ENCODE results near the gene TIMM10.

TIMM10 gene

GRCh38 chr11:57502870-57503269, 27.7 kb downstream of the TIMM10 start:
- DNase-seq (ENCODE audit: low read depth in 3 of 3) = no peak

GRCh38 chr11:57502376-57502775, 28.2 kb downstream of the TIMM10 start:
- DNase-seq (ENCODE audit: low read depth in 3 of 3) = no peak

- no peak for DNase-seq (ENCODE audit: low read depth in 3 of 3)
Observed at GRCh38 chr11:57501953-57502352, 28.6 kb downstream of the TIMM10 start.

DNA sequence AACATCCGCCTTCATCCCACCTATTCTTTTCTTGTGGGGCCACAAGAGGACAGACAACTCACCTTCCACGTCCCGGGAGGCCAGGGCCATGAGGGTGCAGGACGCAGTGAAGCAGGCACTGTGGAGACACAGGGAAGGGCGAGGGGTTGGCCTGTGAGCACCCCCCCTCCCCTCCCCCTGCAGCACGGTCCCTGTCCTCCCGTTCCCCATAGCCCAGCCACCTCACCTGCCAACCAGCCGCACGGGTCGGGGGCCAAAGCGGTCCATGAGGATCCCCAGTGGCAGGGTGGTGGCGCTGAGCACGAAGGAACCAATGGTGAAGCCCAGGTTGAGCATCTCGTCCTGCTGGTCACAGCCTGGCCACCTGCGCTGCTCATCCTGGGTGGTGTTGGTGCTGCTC, 29.6 kb downstream of the TIMM10 start:
- no peak for DNase-seq (ENCODE audit: low read depth in 3 of 3)

- DNase-seq (ENCODE audit: low read depth in 3 of 3) = no peak
Observed at GRCh38 chr11:57500515-57500914, 30.0 kb downstream of the TIMM10 start.

- DNase-seq (ENCODE audit: low read depth in 3 of 3) = no peak
Observed at GRCh38 chr11:57499983-57500461, 30.5 kb downstream of the TIMM10 start.

DNA sequence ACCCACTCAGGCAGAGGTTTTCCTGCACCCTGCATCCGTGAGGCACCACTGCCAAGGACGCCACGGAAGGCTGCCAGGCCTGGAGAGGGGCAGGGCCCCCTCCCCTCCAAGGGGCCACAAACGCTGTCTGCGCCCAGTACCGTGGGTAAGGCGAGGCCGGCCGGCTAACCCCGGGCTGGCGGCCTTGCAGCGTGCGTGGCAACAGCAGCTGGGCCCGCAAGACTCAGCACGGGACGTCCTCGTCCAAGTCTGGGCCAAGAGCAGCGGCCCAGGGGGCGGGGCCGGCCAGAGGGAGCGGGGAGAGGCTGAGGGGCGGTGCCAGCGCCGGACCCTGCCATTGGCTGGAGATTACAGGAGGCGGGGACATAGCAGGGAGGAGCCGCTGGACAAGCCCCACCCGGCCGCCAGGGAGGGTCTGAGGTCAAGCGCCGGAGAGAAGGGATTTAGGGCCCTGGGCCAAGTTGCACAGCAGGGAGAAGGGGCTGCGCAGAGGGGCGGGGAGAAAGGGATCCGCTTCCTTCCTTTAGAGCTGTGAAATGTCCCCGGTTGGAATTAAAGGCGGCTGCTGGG, 31.1 kb downstream of the TIMM10 start:
- no peak for DNase-seq (ENCODE audit: low read depth in 3 of 3)

- no peak for DNase-seq (ENCODE audit: low read depth in 3 of 3)
Observed at GRCh38 chr11:57498540-57498939, 32.0 kb downstream of the TIMM10 start.

- no peak for DNase-seq (ENCODE audit: low read depth in 3 of 3)
Observed at GRCh38 chr11:57497303-57498247, 33.0 kb downstream of the TIMM10 start.

GRCh38 chr11:57496109-57496820, 34.3 kb downstream of the TIMM10 start:
- no peak for DNase-seq (ENCODE audit: low read depth in 3 of 3)

DNA sequence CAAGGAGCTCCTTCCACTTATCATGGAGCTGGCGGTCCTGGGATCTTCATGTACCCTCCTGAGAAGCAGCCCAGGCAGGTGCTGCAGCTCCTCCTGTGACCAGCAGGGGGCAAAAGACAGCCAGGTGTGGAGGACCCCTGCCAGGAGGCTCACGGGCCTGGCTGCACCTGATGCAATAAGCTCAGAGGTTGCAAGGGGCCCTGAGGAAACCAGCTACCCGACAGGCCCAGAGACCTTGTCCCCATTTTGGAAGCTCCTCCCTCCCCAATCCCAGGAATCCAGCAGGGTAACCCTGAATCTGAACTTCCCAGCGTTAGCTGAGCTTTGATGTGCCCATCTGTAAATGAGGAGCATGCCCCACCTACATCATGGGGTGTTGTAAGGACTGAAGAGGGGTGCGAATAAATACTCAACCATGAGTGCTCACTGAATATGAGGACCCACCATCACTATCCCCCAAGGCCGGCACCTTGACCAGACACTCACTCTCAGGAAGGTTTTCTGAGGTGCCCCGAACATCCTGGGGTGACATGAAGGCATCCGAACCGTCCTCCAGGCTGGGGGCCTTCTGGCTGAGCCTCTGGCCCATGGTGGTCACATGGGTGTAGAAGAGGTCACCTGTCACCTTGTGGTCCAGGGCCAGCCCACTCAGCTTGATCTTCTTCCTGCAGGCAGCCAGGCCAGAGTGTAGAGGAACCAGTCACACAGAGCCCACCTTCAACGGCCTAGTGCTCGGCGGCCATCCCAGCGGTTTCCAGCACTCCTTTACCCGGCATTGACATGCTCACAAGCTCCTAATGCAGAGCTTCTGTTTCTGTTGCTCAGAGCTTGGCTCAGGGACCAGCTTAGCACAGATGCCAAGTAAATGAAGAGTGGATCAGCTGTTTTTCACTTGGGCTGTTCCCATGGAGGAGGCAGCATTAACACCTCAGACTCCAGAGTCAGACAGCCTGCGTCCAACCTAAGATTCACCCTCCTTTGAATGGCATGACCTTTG, 36.7 kb downstream of the TIMM10 start:
- DNase-seq (ENCODE audit: low read depth in 3 of 3) = peak; percentile 61 to 78 (median 69)

DNA sequence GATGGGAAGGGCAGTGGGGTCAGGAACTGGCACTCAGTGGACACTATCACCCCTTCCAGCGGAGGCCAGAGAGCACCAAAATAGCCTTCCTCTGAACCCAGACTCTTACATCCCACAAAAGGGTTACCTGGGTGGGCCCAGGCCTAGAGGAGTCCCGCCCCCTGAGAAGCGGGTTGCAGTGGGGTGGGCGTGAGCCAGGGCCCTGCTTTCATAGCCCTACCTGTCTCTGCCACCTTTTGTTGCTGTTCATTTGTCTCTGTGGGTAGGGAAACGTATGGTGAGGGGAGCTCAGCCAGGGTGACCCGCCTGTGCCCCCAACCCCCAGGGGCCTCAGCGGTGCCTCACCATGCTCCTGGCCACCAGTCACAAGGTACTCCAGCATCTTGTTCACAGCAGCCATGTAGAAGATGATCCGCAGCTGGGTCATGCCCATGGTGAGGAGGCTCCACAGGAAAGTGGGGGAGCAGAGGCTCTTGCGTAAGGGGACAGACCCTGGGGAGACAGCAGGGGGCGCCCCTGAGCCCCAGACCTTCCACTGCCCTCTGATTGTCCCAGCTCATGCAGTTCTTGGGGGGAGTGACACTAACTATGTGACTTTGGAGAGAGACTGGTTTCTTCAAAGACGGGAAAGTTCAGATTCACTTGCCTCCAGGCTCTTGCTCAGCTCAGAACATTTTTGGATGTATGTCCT, 39.0 kb downstream of the TIMM10 start:
- no peak for DNase-seq (ENCODE audit: low read depth in 3 of 3)

DNA sequence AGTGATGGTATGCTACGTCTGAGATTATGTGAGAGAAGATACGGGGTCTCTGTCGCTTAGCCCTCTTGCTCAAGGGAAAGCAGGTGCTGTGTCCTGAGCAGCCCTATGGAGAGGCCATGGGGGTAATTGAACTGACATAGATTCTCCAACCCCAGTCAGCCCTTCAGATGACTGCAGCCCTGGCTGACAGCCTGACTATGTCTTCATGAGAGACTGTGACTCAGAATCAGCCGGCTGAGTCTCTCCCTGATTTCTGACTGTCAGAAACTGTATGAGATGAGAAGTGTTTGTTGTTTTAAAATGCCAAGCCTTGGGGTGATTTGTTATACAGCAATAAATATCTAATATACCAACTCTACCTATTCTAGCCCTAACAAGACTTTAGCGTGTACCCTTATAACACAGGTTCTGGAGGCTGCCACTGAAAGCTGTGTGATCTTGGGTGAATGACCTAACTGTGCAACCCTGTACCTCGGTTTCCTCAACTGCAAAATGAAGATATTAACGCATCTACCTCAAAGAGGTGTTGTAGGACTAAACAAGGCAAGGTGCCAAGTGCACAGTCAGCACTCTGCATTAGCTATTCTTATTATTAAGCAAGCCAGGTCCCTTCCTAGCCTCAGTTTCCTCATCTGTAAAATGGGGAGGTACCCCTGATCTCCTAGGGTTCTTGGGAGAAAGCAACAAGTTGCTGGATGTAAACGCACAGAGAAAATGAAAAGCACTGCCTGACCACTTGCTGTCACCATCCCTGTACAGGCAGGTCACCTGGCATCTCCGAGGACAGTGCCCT, 39.9 kb downstream of the TIMM10 start:
- no peak for DNase-seq (ENCODE audit: low read depth in 3 of 3)

- no peak for DNase-seq (ENCODE audit: low read depth in 3 of 3)
Observed at GRCh38 chr11:57487920-57488659, 42.5 kb downstream of the TIMM10 start.

DNA sequence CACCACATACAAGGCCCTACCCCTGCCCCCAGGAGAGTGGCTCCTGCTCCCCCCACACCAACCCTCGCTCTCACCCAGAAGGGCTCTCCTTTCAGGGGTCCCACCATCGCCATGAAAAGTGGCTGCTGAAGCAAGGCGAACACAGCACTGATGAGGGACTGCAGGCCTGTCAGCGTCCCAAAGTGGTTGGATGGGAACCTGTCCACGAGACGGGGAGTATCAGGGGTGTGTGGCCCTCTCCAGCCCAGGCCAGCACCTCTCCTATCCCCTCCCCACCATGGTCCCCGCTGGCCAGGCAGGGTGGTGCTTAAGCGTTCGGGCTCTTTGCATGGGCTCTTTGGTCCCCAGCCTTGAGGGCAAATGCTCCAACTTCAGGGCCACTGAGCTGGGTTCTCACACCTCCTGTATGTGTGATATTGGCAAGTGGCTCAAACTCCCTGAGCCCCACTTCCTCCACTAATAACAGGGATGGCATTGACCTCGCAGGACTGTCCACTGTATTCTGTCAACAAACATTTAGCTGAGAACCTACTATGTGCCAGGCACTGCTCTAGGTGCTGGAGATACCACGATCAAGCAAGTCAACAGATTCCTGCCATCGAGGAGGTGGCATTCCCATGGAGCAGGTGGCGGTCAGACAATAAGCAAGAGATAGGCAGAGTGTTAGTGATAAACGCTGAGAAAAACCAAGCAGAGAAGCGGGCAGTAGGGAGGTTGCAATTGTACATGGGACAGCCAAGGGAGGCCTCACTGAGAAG, 43.4 kb downstream of the TIMM10 start:
- DNase-seq (ENCODE audit: low read depth in 3 of 3) = no peak

- DNase-seq (ENCODE audit: low read depth in 3 of 3) = no peak
Observed at GRCh38 chr11:57485217-57485990, 45.1 kb downstream of the TIMM10 start.

GRCh38 chr11:57484141-57484710, 46.3 kb downstream of the TIMM10 start:
- DNase-seq (ENCODE audit: low read depth in 3 of 3) = no peak
